ENCODE data around the gene ADAT2.
"Not testable (repeated sequence)": the region's sequence is repeated elsewhere in the genome, so short reads cannot be mapped to it uniquely, and the experiment has no call there.

GRCh38 chr6:143447865-143448264 lies 2.6 kb downstream of the ADAT2 start:
- TF ChIP-seq, protein P1, sequence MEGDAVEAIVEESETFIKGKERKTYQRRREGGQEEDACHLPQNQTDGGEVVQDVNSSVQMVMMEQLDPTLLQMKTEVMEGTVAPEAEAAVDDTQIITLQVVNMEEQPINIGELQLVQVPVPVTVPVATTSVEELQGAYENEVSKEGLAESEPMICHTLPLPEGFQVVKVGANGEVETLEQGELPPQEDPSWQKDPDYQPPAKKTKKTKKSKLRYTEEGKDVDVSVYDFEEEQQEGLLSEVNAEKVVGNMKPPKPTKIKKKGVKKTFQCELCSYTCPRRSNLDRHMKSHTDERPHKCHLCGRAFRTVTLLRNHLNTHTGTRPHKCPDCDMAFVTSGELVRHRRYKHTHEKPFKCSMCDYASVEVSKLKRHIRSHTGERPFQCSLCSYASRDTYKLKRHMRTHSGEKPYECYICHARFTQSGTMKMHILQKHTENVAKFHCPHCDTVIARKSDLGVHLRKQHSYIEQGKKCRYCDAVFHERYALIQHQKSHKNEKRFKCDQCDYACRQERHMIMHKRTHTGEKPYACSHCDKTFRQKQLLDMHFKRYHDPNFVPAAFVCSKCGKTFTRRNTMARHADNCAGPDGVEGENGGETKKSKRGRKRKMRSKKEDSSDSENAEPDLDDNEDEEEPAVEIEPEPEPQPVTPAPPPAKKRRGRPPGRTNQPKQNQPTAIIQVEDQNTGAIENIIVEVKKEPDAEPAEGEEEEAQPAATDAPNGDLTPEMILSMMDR (IDR thresholded peaks at IDR 0.05; ENCODE audit: poor library complexity, severe bottlenecking) = not testable (repeated sequence)
- not testable (repeated sequence) for TF ChIP-seq EP300, MXI1 (conservative IDR thresholded peaks at IDR 0.05; ENCODE audit: poor library complexity, severe bottlenecking)

Data from neural cell (in vitro differentiated cells).